Endothelial cell of umbilical vein (primary cell): ENCODE measurements around the gene WDFY3. TPM values are rescaled to one million over a fixed set of nuclear protein-coding genes. Genes with fewer than 3 reads are reported as not detected.

Experiments used
- BruUV-seq: library from RNA; stranded (reverse); fragments of 400-500 nt; replicated peaks from 2 replicates; lab custom pipeline; 2021; lab: Mats Ljungman, UMichigan
- CTCF ChIA-PET: fragments of 300-600, 350-600 bp; sonication (Branson Sonifier 250); formaldehyde crosslinking; loops from one replicate; lab custom pipeline; 2021; ENCODE audit warnings: antibody characterized with exemption, inconsistent platforms; lab: Charles Lee
- POLR2A ChIA-PET: fragments of 300-600, 350-600 bp; sonication (Branson Sonifier 250); formaldehyde crosslinking; loops from one replicate; lab custom pipeline; 2021; ENCODE audit warnings: antibody characterized with exemption, inconsistent platforms; lab: Charles Lee
- DNase-seq: peaks from one replicate; pipeline ENCODE4 v3.0.0-alpha.2; 2011; ENCODE audit warnings: low read depth, low spot score
- FAIRE-seq: peaks from 2 replicates; lab custom pipeline; 2011; peaks lifted over from hg19 to GRCh38; lab: Jason Lieb, UNC
- H2AFZ ChIP-seq: 2 replicates; pipeline ENCODE4 v1.6.0; 2012; ENCODE audit warnings: low read depth, low read length, control low read depth, inconsistent platforms
- H3K27ac ChIP-seq: 2 replicates; pipeline ENCODE4 v1.5.1; 2011; ENCODE audit warnings: low read depth, mild to moderate bottlenecking, control low read depth, low read length, moderate library complexity; ENCODE audit not compliant: insufficient read depth
- H3K27me3 ChIP-seq, 2 experiments: 2 replicates each; pipeline versions ENCODE4 v1.6.0 to v1.6.1; 2011; ENCODE audit warnings: low read length in 2 of 2, mixed read lengths in 1 of 2; ENCODE audit not compliant: control insufficient read depth in 2 of 2, insufficient read depth in 2 of 2
- H3K36me3 ChIP-seq, 2 experiments: 2 replicates in 1 of 2; 3 replicates in 1 of 2; pipeline ENCODE4 v1.5.1; 2011; ENCODE audit warnings: low read length in 2 of 2, mild to moderate bottlenecking in 1 of 2, moderate library complexity in 1 of 2; ENCODE audit not compliant: control insufficient read depth in 2 of 2, insufficient read depth in 2 of 2; ENCODE audit errors: extremely low read depth in 1 of 2
- H3K4me1 ChIP-seq: 3 replicates; pipeline ENCODE4 v1.5.1; 2011; ENCODE audit warnings: mild to moderate bottlenecking, low read length; ENCODE audit not compliant: control insufficient read depth, insufficient read depth; ENCODE audit errors: extremely low read depth
- H3K4me2 ChIP-seq: 2 replicates; pipeline ENCODE4 v1.6.1; 2011; ENCODE audit warnings: low read length, control low read depth, mixed read lengths; ENCODE audit not compliant: insufficient read depth
- H3K4me3 ChIP-seq, 3 experiments: fragments of 200-600 bp in 1 of 3; sonication (generic), shearing (Covaris generic) in 1 of 3; replicated peaks in 1 of 3; 2 replicates each; pipeline ENCODE4 v1.5.1; 2011 to 2016; ENCODE audit warnings: control low read depth in 3 of 3, low read length in 3 of 3, mild to moderate bottlenecking in 2 of 3, inconsistent platforms in 1 of 3, low read depth in 1 of 3, moderate library complexity in 1 of 3; ENCODE audit not compliant: insufficient read depth in 1 of 3
- H3K79me2 ChIP-seq: 2 replicates; pipeline ENCODE4 v1.6.0; 2012; ENCODE audit warnings: low read length, inconsistent platforms; ENCODE audit not compliant: control insufficient read depth, insufficient read depth
- H3K9ac ChIP-seq: replicated peaks from 2 replicates; pipeline ENCODE3; 2011; ENCODE audit warnings: low read length, control low read depth; ENCODE audit not compliant: insufficient read depth; ENCODE audit errors: extremely low read depth
- H3K9me1 ChIP-seq: replicated peaks from 3 replicates; pipeline ENCODE4 v1.6.0; 2011; ENCODE audit warnings: mild to moderate bottlenecking, low read length; ENCODE audit not compliant: control insufficient read depth, insufficient read depth; ENCODE audit errors: extremely low read depth
- H3K9me3 ChIP-seq: replicated peaks from 2 replicates; pipeline ENCODE4 v1.5.1; 2012; ENCODE audit warnings: low read length, inconsistent platforms; ENCODE audit not compliant: control insufficient read depth, insufficient read depth
- H4K20me1 ChIP-seq: replicated peaks from 2 replicates; pipeline ENCODE3; 2011; ENCODE audit warnings: mild to moderate bottlenecking, low read length; ENCODE audit not compliant: control insufficient read depth, insufficient read depth; ENCODE audit errors: extremely low read depth
- CTCF ChIP-seq, 2 donors: IDR thresholded peaks; 1 replicate in 1 of 2; 2 replicates in 1 of 2; pipeline ENCODE4 v1.5.1; 2011; ENCODE audit warnings: low read length in 2 of 2, mild to moderate bottlenecking in 2 of 2, moderate library complexity in 2 of 2, control low read depth in 1 of 2, inconsistent platforms in 1 of 2, low read depth in 1 of 2; ENCODE audit not compliant: insufficient read depth in 1 of 2; ENCODE audit errors: extremely low read depth in 1 of 2
- EZH2 ChIP-seq: IDR thresholded peaks from 2 replicates; pipeline ENCODE4 v1.6.1; 2012; ENCODE audit warnings: borderline replicate concordance, low read depth, mild to moderate bottlenecking, moderate library complexity, low read length, inconsistent platforms; ENCODE audit not compliant: severe bottlenecking
- FOS ChIP-seq: IDR thresholded peaks from 2 replicates; pipeline ENCODE4 v1.6.1; 2011; ENCODE audit warnings: mild to moderate bottlenecking, low read length, moderate library complexity, borderline replicate concordance; ENCODE audit not compliant: insufficient read depth
- GATA2 ChIP-seq: IDR thresholded peaks from 2 replicates; pipeline ENCODE4 v1.7.0; 2011; ENCODE audit warnings: low read depth, mild to moderate bottlenecking, moderate library complexity, mixed read lengths, low read length; ENCODE audit not compliant: insufficient read length, insufficient read depth
- JUN ChIP-seq: IDR thresholded peaks from 2 replicates; pipeline ENCODE4 v1.6.1; 2011; ENCODE audit warnings: borderline replicate concordance, low read depth; ENCODE audit not compliant: insufficient read length, insufficient read depth
- MYC ChIP-seq: IDR thresholded peaks from one replicate; pipeline ENCODE4 v1.6.1; 2011; ENCODE audit warnings: mild to moderate bottlenecking, low read depth, low read length
- POLR2A ChIP-seq: IDR thresholded peaks from 2 replicates; pipeline ENCODE4 v1.6.1; 2012; ENCODE audit warnings: low read depth, mild to moderate bottlenecking, control low read depth, low read length
- POLR2AphosphoS5 ChIP-seq: IDR thresholded peaks from 2 replicates; pipeline ENCODE4 v1.6.1; 2012; ENCODE audit warnings: low read depth, mild to moderate bottlenecking, control low read depth, low read length, moderate library complexity; ENCODE audit not compliant: insufficient read depth
- dilution Hi-C: fragments of 300-500 bp; cut with MboI; formaldehyde crosslinking; loops from one replicate; pipeline ENCODE4 v1.15.0; 2019; ENCODE audit warnings: low sequenced_read_pairs; ENCODE audit not compliant: extremely low pct_ligation_motif_present
- intact Hi-C: fragments of 100-400 bp; cut with micrococcal nuclease; formaldehyde crosslinking; loops from one replicate; pipeline ENCODE4 v1.10.0; 2022
- polyA plus RNA-seq, 4 experiments: library from polyadenylated mRNA; depleted of rRNA in 3 of 4; stranded (reverse) in 3 of 4; unstranded in 1 of 4; fragments of >200 nt; gene quantifications; 2 replicates each; pipeline versions ENCODE4 v1.2.1 to v1.2.3, GENCODE V29; 2011 to 2012; ENCODE audit warnings: missing spikeins in 1 of 4
- total RNA-seq: library from RNA; stranded (reverse); gene quantifications from 2 replicates; pipeline ENCODE4 v1.2.3, GENCODE V29; 2021
- TF ChIP-seq, protein P1 (sequence below): IDR thresholded peaks from 2 replicates; pipeline ENCODE4 v1.6.1; 2011; ENCODE audit not compliant: insufficient read depth, insufficient read length

WDFY3 gene
- total and polyA plus RNA-seq, 2 donors (not counting 3 experiments of a cell fraction or from before 2014, with no cell fraction given): 37.0 to 113 TPM

DNA sequence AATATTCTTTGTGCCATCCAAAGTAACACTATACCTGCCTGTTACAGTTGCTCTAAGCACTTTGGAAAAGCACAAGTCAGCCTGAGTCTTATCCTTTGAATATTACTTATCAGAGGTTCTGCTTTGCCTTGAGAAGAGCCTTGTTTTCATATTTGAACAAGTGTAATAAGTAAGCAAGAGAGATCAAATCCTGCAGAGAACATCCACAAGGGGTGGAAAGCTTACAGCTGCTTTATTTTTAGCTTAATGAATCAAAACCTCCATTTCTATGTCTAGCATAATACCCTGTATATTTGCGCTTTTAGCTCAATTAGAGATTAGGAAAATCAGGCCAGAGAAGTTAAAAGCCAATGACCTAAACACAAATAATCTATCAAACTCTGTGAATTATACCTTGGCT is 243.8 kb downstream of the WDFY3 start:
- no peak for FAIRE-seq
- BruUV-seq: no TSS peak
- intact Hi-C loops: no loop called here
- no peak for TF ChIP-seq FOS
- TF ChIP-seq, protein P1, sequence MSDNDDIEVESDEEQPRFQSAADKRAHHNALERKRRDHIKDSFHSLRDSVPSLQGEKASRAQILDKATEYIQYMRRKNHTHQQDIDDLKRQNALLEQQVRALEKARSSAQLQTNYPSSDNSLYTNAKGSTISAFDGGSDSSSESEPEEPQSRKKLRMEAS: no peak
- no peak for TF ChIP-seq MYC
- no peak for TF ChIP-seq JUN
- no peak for TF ChIP-seq EZH2
- TF ChIP-seq POLR2AphosphoS5: no peak
- no peak for TF ChIP-seq POLR2A
- no peak for TF ChIP-seq CTCF (IDR thresholded peaks at IDR 0.05; ENCODE audit: extremely low read depth in 1 of 2, insufficient read depth in 1 of 2, low read depth in 1 of 2, low read length in 2 of 2)
- TF ChIP-seq GATA2: no peak
- H3K27me3 ChIP-seq: no peaks in the 10 kb centered on the region
- peaks cover 6 to 27% of the 10 kb centered on the region in 2 experiments for H3K36me3 ChIP-seq
- dilution Hi-C loops: no loop called here
- ChIA-PET CTCF (interaction anchor here (0.8 to 2.2 kb wide), 4 partner anchors 8 to 248 kb away, joined by 3 to 7 read pairs (median 4); no protein-coding TSS in a partner anchor), POLR2A (no interaction called here)
- no peak overlapping the region for H3K4me3 ChIP-seq
- H3K79me2 ChIP-seq: no peaks in the 10 kb centered on the region
- no peaks in the 10 kb centered on the region for H3K9me3 ChIP-seq
- no peak overlapping the region for H3K4me2 ChIP-seq
- DNase-seq: no peak
- H3K27ac ChIP-seq: no peak overlapping the region
- no peak overlapping the region for H2AFZ ChIP-seq
- no peaks in the 10 kb centered on the region for H4K20me1 ChIP-seq
- H3K9me1 ChIP-seq: no peaks in the 10 kb centered on the region
- H3K4me1 ChIP-seq: no peaks in the 10 kb centered on the region
- H3K9ac ChIP-seq: no peak overlapping the region
